HFFc6 (cell line): Measurements from ENCODE around the gene BMF. TPM values are rescaled to one million over a fixed set of nuclear protein-coding genes. Genes with fewer than 3 reads are reported as not detected.

Experiments
- DNase-seq: peaks from one replicate; pipeline ENCODE4 v3.0.0-alpha.2; 2018
- H3K27ac Mint-ChIP-seq: 2 replicates; pipeline ENCODE4 v1.8.0; 2020; ENCODE audit warnings: mild to moderate bottlenecking, mixed read lengths
- H3K27me3 Mint-ChIP-seq: 2 replicates; pipeline ENCODE4 v1.8.0; 2021; ENCODE audit warnings: mild to moderate bottlenecking, moderate library complexity, mixed read lengths; ENCODE audit not compliant: insufficient read depth
- H3K36me3 Mint-ChIP-seq: 2 replicates; pipeline ENCODE4 v1.8.0; 2021; ENCODE audit warnings: low read depth, mixed read lengths
- H3K4me1 Mint-ChIP-seq: 2 replicates; pipeline ENCODE4 v1.8.0; 2020; ENCODE audit warnings: low read depth, mixed read lengths
- H3K4me3 Mint-ChIP-seq: 2 replicates; pipeline ENCODE4 v1.8.0; 2020; ENCODE audit warnings: mild to moderate bottlenecking, moderate library complexity, mixed read lengths
- H3K9me3 Mint-ChIP-seq: 2 replicates; pipeline ENCODE4 v1.8.0; 2020; ENCODE audit warnings: mild to moderate bottlenecking, mixed read lengths
- CTCF ChIP-seq: fragments of 200-600 bp; sonication (generic); IDR thresholded peaks from 2 replicates; pipeline ENCODE4 v1.5.0; 2021; ENCODE audit warnings: antibody characterized with exemption, mild to moderate bottlenecking
- total RNA-seq, 6 experiments: library from RNA; stranded (reverse); fragmentation: NEBNext Ultra II Directional; extraction: Animal tissue kit (Norgen Biotek cat#: 25700); gene quantifications; 2 replicates in 1 of 6; 3 replicates in 5 of 6; pipeline ENCODE4 v1.2.3, GENCODE V29; 2021

BMF gene
- total RNA-seq, 6 experiments from 2014 or later = 0.57 to 1.2 (median 0.81) TPM

GRCh38 chr15:40092979-40093869 is 15.5 kb downstream of the BMF start:
- H3K4me1 Mint-ChIP-seq = peaks cover 67% of the 10 kb centered on the region
- no peak for TF ChIP-seq CTCF
- peak overlapping the region; percentile 45; the same call in 1 of the 2 replicates for H3K4me3 Mint-ChIP-seq
- no peaks in the 10 kb centered on the region for H3K9me3 Mint-ChIP-seq
- peak; percentile 26 for DNase-seq
- H3K27ac Mint-ChIP-seq = peak overlapping the region; percentile 67
- H3K27me3 Mint-ChIP-seq = no peaks in the 10 kb centered on the region
- H3K36me3 Mint-ChIP-seq = no peaks in the 10 kb centered on the region

- Mint-ChIP-seq H3K4me3 (peak overlapping the region; percentile 45), H3K36me3 (no peaks in the 10 kb centered on the region), H3K9me3 (no peaks in the 10 kb centered on the region), H3K27ac (peak overlapping the region; percentile 67), H3K27me3 (no peaks in the 10 kb centered on the region), H3K4me1 (peaks cover 59% of the 10 kb centered on the region)
- peak; percentile 92 for DNase-seq
- no peak for TF ChIP-seq CTCF
These were observed 16.3 kb downstream of the BMF start for GRCh38 chr15:40092256-40092978.

- no peak overlapping the region for H3K4me3 Mint-ChIP-seq
- no peaks in the 10 kb centered on the region for H3K27me3 Mint-ChIP-seq
- no peak for TF ChIP-seq CTCF
- H3K27ac Mint-ChIP-seq = no peak overlapping the region
- H3K4me1 Mint-ChIP-seq = peaks cover 53% of the 10 kb centered on the region
- no peaks in the 10 kb centered on the region for H3K9me3 Mint-ChIP-seq
- H3K36me3 Mint-ChIP-seq = no peaks in the 10 kb centered on the region
- no peak for DNase-seq
These were observed 16.8 kb downstream of the BMF start for GRCh38 chr15:40091861-40092255.

GRCh38 chr15:40090774-40091455 is 17.8 kb downstream of the BMF start:
- peaks cover 2% of the 10 kb centered on the region; the same call in 1 of the 2 replicates for H3K27me3 Mint-ChIP-seq
- H3K27ac Mint-ChIP-seq = no peak overlapping the region
- DNase-seq = no peak
- H3K9me3 Mint-ChIP-seq = no peaks in the 10 kb centered on the region
- H3K36me3 Mint-ChIP-seq = no peaks in the 10 kb centered on the region
- H3K4me3 Mint-ChIP-seq = no peak overlapping the region
- no peak for TF ChIP-seq CTCF
- H3K4me1 Mint-ChIP-seq = peaks cover 44% of the 10 kb centered on the region

- Mint-ChIP-seq H3K9me3 (no peaks in the 10 kb centered on the region), H3K36me3 (no peaks in the 10 kb centered on the region), H3K4me3 (no peak overlapping the region), H3K4me1 (peaks cover 46% of the 10 kb centered on the region), H3K27me3 (peaks cover 2% of the 10 kb centered on the region; the same call in 1 of the 2 replicates), H3K27ac (no peak overlapping the region)
- no peak for TF ChIP-seq CTCF
- no peak for DNase-seq
These were observed 19.5 kb downstream of the BMF start for GRCh38 chr15:40088929-40089755.
